Stimulated activated CD4-positive, alpha-beta T cell treated with anti-CD3 and anti-CD28 coated beads, TNF-alpha, amount 100 ng/mL, for 24 hours (primary cell): ENCODE measurements around the gene KDM4C.
"Not testable (repeated sequence)": the region's sequence is repeated elsewhere in the genome, so short reads cannot be mapped to it uniquely, and the experiment has no call there.

Source experiments
- DNase-seq, 3 experiments: peaks; one replicate each; pipeline ENCODE4 v3.0.0-alpha.2; 2020; ENCODE audit warnings: low read depth in 3 of 3

Gene KDM4C

GRCh38 chr9:6764011-6764410 lies 6.2 kb downstream of the KDM4C start:
- DNase-seq, result no peak

GRCh38 chr9:6764523-6764922 lies 6.8 kb downstream of the KDM4C start:
- no peak for DNase-seq

GRCh38 chr9:6764950-6765349 lies 7.2 kb downstream of the KDM4C start:
- DNase-seq, result no peak

- no peak for DNase-seq
These were observed 7.6 kb downstream of the KDM4C start for GRCh38 chr9:6765396-6765795.

- DNase-seq, result no peak
These were observed 8.8 kb downstream of the KDM4C start for GRCh38 chr9:6766606-6767005.

GRCh38 chr9:6768587-6768986 lies 10.8 kb downstream of the KDM4C start:
- not testable (repeated sequence) for DNase-seq

- no peak for DNase-seq
These were observed 13.9 kb downstream of the KDM4C start for GRCh38 chr9:6771722-6772121.

- no peak for DNase-seq
These were observed 19.6 kb downstream of the KDM4C start for GRCh38 chr9:6777213-6777902.

- no peak for DNase-seq
These were observed 21.9 kb downstream of the KDM4C start for GRCh38 chr9:6779417-6780241.

- DNase-seq, result no peak
These were observed 22.9 kb downstream of the KDM4C start for GRCh38 chr9:6780690-6781089.

- no peak for DNase-seq
These were observed 23.7 kb downstream of the KDM4C start for GRCh38 chr9:6781476-6781875.

- DNase-seq, result no peak
These were observed 24.6 kb downstream of the KDM4C start for GRCh38 chr9:6782345-6782744.

GRCh38 chr9:6782981-6783380 lies 25.2 kb downstream of the KDM4C start:
- DNase-seq, result no peak

- no peak for DNase-seq
These were observed 26.0 kb downstream of the KDM4C start for GRCh38 chr9:6783753-6784152.

GRCh38 chr9:6785682-6786081 lies 27.9 kb downstream of the KDM4C start:
- DNase-seq, result no peak

GRCh38 chr9:6787793-6788161 lies 30.0 kb downstream of the KDM4C start:
- DNase-seq, result no peak

- no peak for DNase-seq
These were observed 30.6 kb downstream of the KDM4C start for GRCh38 chr9:6788162-6789016.

- not testable (repeated sequence) for DNase-seq
These were observed 31.2 kb downstream of the KDM4C start for GRCh38 chr9:6789017-6789338.

- DNase-seq, result no peak
These were observed 33.1 kb downstream of the KDM4C start for GRCh38 chr9:6790866-6791265.

- DNase-seq, result no peak
These were observed 35.4 kb downstream of the KDM4C start for GRCh38 chr9:6793203-6793602.

- no peak for DNase-seq
These were observed 37.2 kb downstream of the KDM4C start for GRCh38 chr9:6794936-6795335.

- DNase-seq, result no peak
These were observed 45.2 kb downstream of the KDM4C start for GRCh38 chr9:6802926-6803325.

GRCh38 chr9:6805532-6805931 lies 47.8 kb downstream of the KDM4C start:
- no peak for DNase-seq
